Loucy (cell line): ENCODE results near the gene UBA52.
"Not testable (repeated sequence)": the region's sequence is repeated elsewhere in the genome, so short reads cannot be mapped to it uniquely, and the experiment has no call there.

Experiments used
- H2AFZ ChIP-seq: fragments of 200-600 bp; sonication (generic); 2 replicates; pipeline ENCODE4 v1.6.0; 2016; ENCODE audit warnings: antibody characterized with exemption, mild to moderate bottlenecking, low read length, moderate library complexity
- H3F3A ChIP-seq: fragments of 200-600 bp; 2 replicates; pipeline ENCODE4 v1.6.0; 2016; ENCODE audit warnings: antibody characterized with exemption, low read depth, mild to moderate bottlenecking
- H3K27me3 ChIP-seq: fragments of 200-600 bp; sonication (generic); 2 replicates; pipeline ENCODE4 v1.6.1; 2014; ENCODE audit warnings: low read length, mild to moderate bottlenecking; ENCODE audit not compliant: insufficient read depth, poor library complexity, severe bottlenecking
- H3K36me3 ChIP-seq: fragments of 200-600 bp; sonication (generic); 2 replicates; pipeline ENCODE4 v1.6.1; 2016; ENCODE audit warnings: low read length; ENCODE audit not compliant: insufficient read depth
- H3K4me1 ChIP-seq: fragments of 200-600 bp; sonication (generic); 2 replicates; pipeline ENCODE4 v1.5.1; 2014; ENCODE audit warnings: low read length, mild to moderate bottlenecking; ENCODE audit not compliant: insufficient read depth, poor library complexity, severe bottlenecking
- H3K4me2 ChIP-seq: fragments of 200-600 bp; sonication (generic); 2 replicates; pipeline ENCODE4 v1.6.0; 2014; ENCODE audit warnings: antibody characterized with exemption, low read length, low read depth, mild to moderate bottlenecking; ENCODE audit not compliant: poor library complexity, severe bottlenecking
- H3K4me3 ChIP-seq: fragments of 200-600 bp; sonication (generic); 2 replicates; pipeline ENCODE4 v1.5.1; 2014; ENCODE audit warnings: low read length, mild to moderate bottlenecking, mixed read lengths; ENCODE audit not compliant: poor library complexity, severe bottlenecking
- H3K79me2 ChIP-seq: fragments of 200-600 bp; sonication (generic); 2 replicates; pipeline ENCODE4 v1.6.1; 2014; ENCODE audit warnings: low read length; ENCODE audit not compliant: insufficient read depth
- H3K9ac ChIP-seq: fragments of 200-600 bp; sonication (generic); 2 replicates; pipeline ENCODE4 v1.6.0; 2014; ENCODE audit warnings: mild to moderate bottlenecking, low read depth, low read length, moderate library complexity; ENCODE audit not compliant: poor library complexity, severe bottlenecking
- H3K9me2 ChIP-seq: fragments of 200-600 bp; sonication (generic); replicated peaks from 2 replicates; pipeline ENCODE4 v1.6.1; 2016; ENCODE audit warnings: low read depth, low read length, mixed read lengths
- H3K9me3 ChIP-seq: fragments of 200-600 bp; sonication (generic); 2 replicates; pipeline ENCODE4 v1.6.1; 2014; ENCODE audit warnings: mild to moderate bottlenecking, antibody characterized with exemption, low read length, low read depth; ENCODE audit not compliant: insufficient read depth
- H4K20me1 ChIP-seq: fragments of 200-600 bp; sonication (generic); 2 replicates; pipeline ENCODE4 v1.6.0; 2014; ENCODE audit warnings: antibody characterized with exemption, low read length, mild to moderate bottlenecking; ENCODE audit not compliant: insufficient read depth, poor library complexity, severe bottlenecking
- EZH2phosphoT487 ChIP-seq: fragments of 200-600 bp; IDR thresholded peaks from 2 replicates; pipeline ENCODE4 v1.6.1; 2018; ENCODE audit warnings: antibody characterized with exemption, mild to moderate bottlenecking, moderate library complexity, borderline replicate concordance
- TF ChIP-seq, protein P1 (sequence below): fragments of 200-600 bp; sonication (generic); conservative IDR thresholded peaks from 2 replicates; pipeline ENCODE4 v1.5.1; 2014; ENCODE audit warnings: mild to moderate bottlenecking, antibody characterized with exemption, low read length

Gene UBA52

DNA sequence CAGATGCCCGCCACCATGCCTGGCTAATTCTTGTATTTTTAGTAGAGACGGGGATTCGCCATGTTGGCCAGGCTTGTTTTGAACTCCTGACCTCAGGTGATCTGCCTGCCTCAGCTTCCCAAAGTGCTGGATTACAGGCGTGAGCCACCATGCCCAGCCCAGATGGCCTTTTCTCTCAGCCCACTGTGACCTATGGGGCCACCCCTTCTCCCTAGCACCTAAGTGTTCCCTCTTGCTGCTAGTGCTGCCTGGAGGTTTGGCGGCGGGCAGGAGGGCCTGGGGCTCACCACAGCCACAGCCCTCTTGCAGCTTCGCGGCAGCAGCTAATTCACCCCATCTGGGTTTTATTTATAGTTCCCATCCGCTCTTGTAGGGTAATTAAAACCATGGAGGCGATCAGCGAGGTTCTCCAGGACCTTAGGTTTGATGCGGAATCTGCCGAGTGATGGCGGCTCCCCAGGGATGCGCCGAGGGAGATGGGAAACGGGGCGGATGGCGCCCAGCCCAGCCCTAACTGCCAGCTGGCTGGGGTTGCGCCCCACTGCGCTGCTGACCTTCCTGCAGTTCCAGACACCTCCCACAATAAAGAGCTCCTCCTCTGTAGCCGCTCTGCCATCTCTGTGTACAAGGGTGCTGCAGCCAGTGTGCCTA lies 20.2 kb downstream of the UBA52 start:
- Histone ChIP-seq H3K4me2 (no peak overlapping the region), H3K9me3 (no peaks in the 10 kb centered on the region), H3K4me3 (no peak overlapping the region), H2AFZ (no peak overlapping the region), H3K79me2 (peaks cover 7% of the 10 kb centered on the region), H3K27me3 (no peaks in the 10 kb centered on the region), H3K36me3 (no peaks in the 10 kb centered on the region), H3K9ac (no peak overlapping the region), H3K9me2 (no peaks in the 10 kb centered on the region), H4K20me1 (peaks cover 4% of the 10 kb centered on the region), H3F3A (no peaks in the 10 kb centered on the region), H3K4me1 (peaks cover 19% of the 10 kb centered on the region)
- TF ChIP-seq EZH2phosphoT487, result no peak
- TF ChIP-seq, protein P1, sequence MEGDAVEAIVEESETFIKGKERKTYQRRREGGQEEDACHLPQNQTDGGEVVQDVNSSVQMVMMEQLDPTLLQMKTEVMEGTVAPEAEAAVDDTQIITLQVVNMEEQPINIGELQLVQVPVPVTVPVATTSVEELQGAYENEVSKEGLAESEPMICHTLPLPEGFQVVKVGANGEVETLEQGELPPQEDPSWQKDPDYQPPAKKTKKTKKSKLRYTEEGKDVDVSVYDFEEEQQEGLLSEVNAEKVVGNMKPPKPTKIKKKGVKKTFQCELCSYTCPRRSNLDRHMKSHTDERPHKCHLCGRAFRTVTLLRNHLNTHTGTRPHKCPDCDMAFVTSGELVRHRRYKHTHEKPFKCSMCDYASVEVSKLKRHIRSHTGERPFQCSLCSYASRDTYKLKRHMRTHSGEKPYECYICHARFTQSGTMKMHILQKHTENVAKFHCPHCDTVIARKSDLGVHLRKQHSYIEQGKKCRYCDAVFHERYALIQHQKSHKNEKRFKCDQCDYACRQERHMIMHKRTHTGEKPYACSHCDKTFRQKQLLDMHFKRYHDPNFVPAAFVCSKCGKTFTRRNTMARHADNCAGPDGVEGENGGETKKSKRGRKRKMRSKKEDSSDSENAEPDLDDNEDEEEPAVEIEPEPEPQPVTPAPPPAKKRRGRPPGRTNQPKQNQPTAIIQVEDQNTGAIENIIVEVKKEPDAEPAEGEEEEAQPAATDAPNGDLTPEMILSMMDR, result no peak

DNA sequence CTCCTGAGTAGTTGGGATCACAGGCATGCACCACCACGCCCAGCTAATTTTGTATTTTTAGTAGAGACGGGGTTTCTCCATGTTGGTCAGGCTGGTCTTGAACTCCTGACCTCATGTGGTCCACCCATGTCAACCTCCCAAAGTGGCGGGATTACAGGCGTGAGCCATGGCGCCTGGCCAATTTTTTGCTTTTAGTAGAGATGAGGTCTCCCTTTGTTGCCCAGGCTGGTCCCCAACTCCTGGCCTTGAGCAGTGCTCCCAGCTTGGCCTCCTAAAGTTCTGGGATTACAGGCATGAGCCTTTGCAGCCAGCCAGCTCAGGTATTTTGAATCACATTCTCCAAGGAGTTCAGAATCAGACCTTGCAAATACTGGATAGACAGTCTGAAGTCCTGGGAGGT lies 21.1 kb downstream of the UBA52 start:
- H4K20me1 ChIP-seq, H3K9me3 ChIP-seq, H3K4me2 ChIP-seq, H3K36me3 ChIP-seq, H3F3A ChIP-seq, H3K9ac ChIP-seq, H2AFZ ChIP-seq, H3K4me3 ChIP-seq, H3K27me3 ChIP-seq, H3K79me2 ChIP-seq, H3K9me2 ChIP-seq: not testable (repeated sequence)
- H3K4me1 ChIP-seq, result peaks cover 17% of the 10 kb centered on the region

DNA sequence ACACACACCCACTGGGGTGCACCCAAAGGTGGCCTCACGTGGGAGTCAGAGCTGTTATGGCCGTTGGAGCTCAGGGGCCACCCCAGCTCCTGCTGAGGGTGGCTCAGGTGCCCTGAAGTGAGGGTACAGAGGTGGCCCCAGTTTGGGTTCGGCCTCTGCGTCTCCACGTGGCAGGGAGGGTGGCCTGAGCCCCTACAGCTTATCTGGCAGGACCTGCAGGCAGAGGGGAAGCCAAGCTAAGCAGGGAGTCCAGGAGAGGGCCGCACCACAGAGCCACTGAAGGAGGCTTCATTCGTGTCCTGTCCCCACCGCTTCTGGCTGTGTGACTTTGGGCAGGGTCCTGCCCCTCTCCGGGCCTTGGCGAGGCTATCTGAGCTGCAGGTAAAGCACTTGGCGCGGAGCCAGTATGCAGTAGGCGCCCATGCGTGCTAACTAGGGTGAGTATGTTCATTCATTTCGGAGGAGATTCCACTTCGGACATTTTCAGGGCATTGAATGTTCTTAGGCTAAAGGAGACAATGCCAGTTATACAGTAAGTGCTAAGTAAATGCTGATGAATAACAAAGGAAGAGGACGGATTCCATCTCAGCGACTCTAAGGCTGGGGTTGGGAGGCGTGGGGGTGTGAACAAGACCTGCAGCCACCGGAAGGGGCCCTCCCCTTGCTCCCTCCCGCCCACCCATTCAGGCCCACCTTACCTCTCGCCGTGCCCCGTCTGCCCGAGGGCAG lies 21.9 kb downstream of the UBA52 start:
- H3K36me3 ChIP-seq, result no peaks in the 10 kb centered on the region
- H3K9ac ChIP-seq, result no peak overlapping the region
- peak overlapping the region; percentile 84 for H3K4me2 ChIP-seq
- no peaks in the 10 kb centered on the region for H3K27me3 ChIP-seq
- H3K4me3 ChIP-seq, result no peak overlapping the region
- H4K20me1 ChIP-seq, result peaks cover 4% of the 10 kb centered on the region
- H3K9me2 ChIP-seq, result no peaks in the 10 kb centered on the region
- H3K4me1 ChIP-seq, result peaks cover 10% of the 10 kb centered on the region
- peaks cover 7% of the 10 kb centered on the region for H3K79me2 ChIP-seq
- no peaks in the 10 kb centered on the region for H3F3A ChIP-seq
- no peak for TF ChIP-seq EZH2phosphoT487
- TF ChIP-seq, protein P1, result no peak
- no peaks in the 10 kb centered on the region for H3K9me3 ChIP-seq
- no peak overlapping the region for H2AFZ ChIP-seq
